ENCODE results near the gene TAS2R41.

TAS2R41 gene, protein sequence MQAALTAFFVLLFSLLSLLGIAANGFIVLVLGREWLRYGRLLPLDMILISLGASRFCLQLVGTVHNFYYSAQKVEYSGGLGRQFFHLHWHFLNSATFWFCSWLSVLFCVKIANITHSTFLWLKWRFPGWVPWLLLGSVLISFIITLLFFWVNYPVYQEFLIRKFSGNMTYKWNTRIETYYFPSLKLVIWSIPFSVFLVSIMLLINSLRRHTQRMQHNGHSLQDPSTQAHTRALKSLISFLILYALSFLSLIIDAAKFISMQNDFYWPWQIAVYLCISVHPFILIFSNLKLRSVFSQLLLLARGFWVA

DNA sequence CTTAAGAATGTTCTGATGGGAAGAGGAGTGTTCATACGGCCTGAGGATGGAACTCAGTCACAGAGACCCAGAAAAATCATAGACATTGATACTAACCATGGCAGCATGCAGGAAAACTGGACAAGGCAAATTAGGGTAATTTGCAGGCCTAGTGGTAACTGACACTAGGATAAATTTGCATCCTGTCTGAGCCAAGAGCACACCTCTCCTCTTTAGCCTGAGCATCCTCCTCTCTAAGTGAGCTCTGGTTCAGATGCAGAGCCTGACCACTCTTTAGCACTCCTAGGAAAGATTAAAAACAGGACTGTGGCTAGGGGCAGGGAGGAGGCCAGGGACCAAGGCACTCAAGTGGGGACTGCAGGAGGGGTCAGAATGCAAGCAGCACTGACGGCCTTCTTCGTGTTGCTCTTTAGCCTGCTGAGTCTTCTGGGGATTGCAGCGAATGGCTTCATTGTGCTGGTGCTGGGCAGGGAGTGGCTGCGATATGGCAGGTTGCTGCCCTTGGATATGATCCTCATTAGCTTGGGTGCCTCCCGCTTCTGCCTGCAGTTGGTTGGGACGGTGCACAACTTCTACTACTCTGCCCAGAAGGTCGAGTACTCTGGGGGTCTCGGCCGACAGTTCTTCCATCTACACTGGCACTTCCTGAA, at the start of gene TAS2R41:
Gene TAS2R41 (plus strand): TSS at position 373 of the 650 bp plus-strand sequence. CDS start 0 bp downstream, at position 373.
- no peak for DNase-seq

DNA sequence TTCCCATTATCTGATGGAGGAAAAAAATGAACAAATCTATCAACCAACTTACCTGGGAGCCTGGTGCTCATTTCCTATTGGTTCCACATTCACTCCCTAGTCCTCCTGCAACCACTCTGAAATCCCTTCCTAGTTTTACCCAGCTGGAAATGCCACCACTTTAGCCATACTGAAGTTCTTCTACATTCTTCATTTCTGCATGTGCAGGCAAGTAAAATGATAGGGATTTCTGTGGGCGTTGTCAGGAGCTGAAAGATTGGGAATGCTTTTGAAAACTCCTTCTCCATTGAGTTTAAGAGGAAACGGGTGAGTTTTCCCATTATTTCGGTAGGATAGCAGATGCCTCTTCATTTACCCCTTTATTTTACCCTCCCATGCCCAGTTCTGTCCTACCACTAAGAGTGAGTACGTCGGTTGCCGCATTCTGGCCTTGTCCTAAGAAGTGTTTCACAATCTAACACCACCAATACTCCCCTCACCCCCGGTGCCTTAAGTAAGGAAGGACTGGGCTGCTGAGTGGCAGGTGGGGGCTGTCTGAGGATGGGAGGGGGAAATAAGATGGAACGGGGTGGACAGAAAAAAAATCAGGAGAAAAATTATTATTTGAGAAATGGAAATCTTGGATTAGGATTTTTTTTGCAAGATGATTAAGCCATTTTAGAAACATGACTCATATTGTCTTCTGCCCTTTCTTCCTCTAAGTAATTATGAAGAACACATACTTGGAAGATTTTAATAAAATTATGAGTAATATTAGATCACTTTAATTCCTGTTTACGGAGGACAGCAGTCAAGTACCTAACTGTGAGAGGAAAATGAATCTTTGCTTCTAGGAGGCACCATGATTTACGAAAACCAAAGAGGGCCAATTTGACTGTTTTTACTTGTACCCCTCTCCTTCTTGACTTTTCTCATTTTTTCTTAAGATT, 47.6 kb upstream of the TAS2R41 start:
- DNase-seq = no peak

DNA sequence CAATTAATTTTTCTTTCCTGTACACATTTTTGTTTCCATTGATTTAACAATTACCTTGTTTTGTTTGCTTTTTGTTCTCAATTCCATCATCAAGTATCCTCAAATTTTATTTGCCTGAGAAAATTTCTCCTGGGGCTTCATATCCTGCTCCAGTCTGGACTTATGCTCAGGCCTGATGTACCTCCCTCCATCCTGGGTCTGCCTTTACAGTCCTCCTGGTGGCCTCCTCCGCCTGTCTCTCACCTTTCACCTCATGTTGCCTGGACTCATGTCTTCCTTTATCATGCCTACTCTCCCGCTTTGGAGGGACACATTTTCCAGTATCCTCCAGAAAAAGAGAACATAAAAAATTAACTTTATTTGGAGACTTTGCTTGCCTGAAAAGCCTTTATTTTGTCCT, 46.6 kb upstream of the TAS2R41 start:
- DNase-seq = no peak

DNA sequence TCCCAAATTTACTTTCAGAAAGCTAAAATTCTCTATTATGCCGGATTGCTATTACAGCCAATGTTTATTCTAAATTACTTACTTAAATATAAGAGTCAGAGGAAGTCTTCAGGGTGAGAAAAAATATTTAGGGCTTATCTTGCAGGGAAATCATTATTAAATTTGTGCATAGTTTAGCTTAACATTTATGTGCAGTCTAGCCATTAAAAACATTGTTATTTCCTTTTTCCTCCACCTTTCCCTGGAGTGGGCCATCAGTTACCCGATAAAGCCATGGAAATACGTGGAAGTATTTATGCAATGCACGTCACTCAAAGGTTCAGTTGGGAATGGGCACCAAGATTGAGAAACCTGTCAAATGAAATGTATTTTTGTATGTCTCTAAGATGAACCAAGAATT, 43.9 kb upstream of the TAS2R41 start:
- no peak for DNase-seq

DNA sequence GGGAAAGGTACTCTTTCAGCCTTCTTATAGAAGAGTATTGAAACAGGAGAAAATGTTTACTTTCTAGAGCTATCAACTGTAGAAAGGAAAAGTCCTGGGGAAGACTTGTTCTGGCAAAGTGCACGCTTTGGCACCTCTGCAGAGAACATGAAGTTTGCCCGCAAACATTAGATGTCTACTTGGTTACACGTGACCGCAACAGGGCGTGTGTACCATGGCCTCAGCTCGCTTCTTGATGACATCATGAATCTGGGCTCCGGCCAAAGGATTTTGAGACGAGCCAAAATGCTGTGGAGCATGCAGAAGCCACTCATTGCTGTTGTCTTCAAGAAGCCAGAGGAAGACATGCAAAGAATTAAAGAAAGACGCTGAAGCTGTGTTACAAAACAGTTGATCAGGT, 43.0 kb upstream of the TAS2R41 start:
- peak; percentile 8 to 69 for DNase-seq

DNA sequence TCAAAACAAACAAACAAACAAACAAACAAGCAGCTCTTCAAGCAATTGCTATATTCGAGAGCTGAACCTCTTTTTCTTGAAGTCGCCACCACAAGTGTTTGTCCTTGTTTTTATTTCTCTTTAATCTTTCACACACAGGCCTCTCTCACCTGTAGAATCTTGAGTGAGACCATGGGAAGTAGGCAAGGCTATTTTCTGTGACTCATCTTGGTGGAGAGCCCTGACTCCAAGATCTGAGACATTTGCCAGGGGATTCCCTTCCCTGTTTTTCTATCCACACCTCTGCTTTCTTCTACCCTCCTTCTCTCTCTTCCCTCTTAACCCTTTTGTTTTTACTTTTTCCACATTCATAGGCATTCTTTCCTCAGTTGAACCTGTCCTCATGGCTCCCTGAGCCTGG, 42.4 kb upstream of the TAS2R41 start:
- no peak for DNase-seq

DNA sequence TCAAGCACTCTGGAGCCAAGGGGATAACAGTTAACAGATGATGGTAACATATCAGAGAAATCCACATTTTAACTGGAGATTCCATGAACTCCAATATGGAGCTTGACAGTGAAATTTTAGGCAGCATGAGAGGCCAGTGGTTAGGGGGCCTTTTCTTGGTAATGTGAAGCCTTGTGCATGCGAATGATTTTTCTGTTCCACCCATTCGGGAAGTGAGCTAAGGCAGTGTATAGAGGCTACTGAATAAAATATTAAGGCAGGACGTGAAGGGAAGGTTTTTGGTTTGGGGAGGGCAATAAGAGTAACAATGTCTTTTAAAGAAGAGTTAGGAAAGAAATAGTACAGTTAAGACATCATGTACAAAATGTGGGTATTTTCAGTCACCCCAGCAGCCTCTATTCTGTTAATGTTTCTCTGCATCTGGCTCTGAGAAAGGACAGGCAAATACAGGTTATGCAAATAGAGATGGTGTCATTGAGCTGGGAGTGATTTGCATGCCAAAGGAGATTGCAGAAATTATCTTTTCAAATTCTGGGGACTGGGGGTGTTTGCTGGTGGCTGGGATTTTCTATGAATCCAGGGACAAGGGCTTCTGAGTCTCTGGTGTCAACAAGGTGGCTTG, 41.2 kb upstream of the TAS2R41 start:
- no peak for DNase-seq

DNA sequence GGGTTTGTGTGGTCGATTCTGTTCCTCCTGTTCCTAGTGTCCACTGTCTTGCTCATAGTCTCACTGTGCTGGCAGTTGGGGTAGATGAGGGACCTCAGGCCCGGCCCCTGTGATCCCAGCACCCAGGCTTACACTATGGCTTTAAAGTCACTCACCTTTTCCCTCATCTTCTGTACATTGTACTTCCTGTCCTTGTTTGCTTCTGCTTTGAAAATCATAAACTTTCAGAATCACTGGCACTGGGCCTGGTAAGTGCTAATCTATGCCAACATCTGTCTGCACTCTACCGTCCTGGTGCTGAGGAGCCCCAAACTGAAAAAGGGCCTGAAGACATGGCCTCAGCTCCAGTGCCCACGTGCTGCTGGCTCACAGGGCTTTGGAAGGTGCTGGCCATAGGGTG, 40.1 kb upstream of the TAS2R41 start:
- no peak for DNase-seq

DNA sequence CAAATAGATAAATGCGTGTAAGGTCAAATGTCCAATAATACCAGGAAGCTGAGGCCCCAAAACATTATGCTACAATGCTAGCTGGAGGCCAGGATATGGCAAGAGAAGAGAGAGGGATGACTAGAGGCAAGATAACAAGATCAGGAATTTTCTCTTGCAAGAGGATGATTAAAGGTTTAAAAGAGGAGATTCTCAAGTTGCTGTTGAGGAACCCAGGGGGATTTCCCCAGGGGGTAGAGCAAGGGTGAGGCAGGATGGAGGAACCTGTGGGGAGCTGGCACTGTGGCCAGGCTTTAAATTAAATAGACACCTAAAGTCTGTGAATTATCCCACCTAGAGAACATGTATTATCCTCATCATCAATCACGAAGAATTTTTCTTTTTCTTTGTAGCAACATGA, 37.8 kb upstream of the TAS2R41 start:
- no peak for DNase-seq

DNA sequence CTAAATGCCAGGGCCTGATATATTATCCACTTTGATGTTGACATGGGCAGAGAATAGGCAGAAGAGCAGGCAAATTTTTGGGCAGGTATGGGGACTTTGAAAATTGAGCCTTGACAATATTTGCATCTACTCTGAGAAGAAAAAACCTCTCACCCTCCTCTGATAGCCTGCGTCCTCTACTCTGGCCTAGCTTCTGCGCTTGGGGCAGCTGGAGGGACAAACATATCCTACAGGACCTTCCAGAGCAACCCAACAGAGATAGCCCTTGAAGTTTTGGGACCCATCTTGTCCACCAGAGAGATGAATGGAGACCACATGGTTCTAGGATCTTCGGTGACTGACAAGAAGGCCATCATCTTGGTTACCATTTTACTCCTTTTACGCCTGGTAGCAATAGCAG, 34.5 kb upstream of the TAS2R41 start, which contains the start of gene TAS2R60:
Gene TAS2R60 (plus strand): TSS at position 301 of the 400 bp plus-strand sequence. CDS start 0 bp downstream, at position 301.
- no peak for DNase-seq

DNA sequence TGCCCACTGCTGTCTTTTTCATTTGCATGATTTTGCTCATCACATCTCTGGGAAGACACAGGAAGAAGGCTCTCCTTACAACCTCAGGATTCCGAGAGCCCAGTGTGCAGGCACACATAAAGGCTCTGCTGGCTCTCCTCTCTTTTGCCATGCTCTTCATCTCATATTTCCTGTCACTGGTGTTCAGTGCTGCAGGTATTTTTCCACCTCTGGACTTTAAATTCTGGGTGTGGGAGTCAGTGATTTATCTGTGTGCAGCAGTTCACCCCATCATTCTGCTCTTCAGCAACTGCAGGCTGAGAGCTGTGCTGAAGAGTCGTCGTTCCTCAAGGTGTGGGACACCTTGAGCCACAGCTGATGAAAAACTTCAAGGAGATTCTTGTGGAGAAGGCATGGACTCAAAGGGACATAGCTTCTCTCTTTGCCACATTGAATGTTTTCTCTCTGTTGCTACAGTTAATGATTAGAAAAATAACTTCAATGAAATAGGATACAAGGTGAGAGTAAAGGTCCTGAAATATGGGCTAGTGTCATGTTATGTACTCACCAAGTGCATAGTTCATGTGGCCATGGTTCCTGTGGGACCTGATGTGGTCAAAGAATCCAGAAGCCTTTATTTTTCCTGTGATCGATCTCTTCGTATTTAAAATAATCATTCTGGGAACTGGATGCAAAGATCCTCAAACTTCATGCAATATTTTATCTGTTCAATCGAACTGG, 33.5 kb upstream of the TAS2R41 start:
- no peak for DNase-seq

DNA sequence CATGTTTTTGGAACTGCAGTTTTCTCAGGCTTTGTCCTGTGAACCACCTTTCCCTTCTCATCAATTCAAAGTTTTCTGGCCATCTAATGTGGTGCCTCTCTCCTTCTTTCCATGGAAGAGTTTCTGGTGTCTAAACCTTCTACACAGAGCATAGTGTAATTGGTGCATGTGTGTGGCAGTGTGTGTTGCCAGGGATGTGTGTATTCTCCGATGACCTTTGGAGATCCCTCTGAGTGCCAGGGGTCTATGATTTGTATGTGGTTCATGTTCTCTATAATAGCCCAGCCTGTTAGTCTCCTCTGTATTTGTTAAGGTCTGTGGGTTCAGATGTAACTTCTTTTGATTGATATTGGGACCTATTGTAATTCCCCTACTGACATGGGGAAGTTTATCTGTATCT, 32.9 kb upstream of the TAS2R41 start:
- no peak for DNase-seq

DNA sequence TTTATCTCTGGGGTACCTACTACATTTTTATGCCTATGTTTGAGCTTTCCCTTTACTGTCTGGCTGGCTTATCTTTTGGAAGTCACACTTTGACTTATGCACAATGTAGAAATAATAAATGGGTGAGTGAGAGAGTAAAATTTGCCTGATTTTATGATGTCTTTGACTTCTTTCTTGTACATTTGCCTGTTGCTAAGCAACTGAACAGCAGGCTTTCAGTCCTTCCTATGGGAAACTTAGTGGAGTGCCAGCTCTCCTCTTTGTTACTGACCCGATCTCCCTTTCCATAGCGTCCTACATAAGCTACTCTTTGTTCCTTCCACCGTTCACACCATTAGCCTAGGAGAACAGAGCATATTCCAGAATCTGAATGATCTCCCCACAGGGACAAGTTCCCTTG, 30.2 kb upstream of the TAS2R41 start:
- no peak for DNase-seq

DNA sequence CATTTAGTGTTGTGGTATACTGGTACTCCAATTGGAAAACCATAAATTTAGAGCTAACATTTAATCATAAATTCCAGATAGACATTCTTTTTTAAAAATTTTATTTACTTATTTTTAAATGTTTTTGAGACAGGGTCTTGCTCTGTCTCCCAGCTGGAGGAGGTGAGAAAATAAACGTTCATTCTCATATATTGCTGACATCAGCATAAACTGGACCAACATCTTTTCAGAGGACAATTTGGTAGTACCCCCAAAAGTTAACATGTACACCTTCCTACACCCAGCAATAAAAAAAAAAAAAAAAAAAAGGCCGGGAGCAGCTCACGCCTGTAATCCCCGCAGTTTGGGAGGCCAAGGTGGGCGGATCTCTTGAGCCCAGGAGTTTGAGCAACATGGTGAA, 29.2 kb upstream of the TAS2R41 start:
- no peak for DNase-seq

DNA sequence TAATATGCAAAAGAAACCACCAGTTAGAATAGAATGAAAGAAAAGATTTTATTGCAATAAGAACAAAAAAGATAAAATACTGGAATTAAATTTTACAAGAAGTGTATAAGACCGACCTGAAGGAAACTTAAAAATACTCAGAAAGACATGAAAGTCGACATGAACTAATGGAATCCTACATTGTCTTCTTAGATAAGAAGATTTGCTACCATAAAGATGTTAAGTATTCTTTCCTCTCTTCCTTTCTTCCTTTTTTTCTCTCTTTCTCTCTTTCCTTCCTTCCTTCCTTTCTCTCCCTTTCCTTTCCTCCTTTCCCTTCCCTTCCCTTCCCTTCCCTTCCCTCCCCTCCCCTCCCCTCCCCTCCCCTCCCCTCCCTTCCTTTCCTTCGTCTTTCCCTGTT, 27.9 kb upstream of the TAS2R41 start:
- DNase-seq = no peak

DNA sequence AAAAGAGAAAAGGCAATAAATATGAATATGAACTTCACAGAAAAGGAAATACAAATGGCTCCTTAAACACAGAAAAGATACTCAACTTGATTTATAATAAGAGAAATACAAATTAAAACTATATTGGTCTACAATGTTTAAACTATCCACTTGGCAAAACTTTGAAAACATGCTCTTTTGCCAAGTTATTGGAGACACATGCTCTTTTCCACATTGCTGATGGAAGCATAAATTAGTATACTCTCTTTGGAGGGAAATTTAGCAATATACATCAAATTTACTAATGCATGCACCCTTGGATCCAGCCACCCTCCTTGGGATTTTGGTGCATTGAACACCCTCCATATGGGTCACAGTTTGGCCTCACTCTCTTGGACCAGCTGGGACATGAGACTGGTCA, 26.6 kb upstream of the TAS2R41 start:
- no peak for DNase-seq

DNA sequence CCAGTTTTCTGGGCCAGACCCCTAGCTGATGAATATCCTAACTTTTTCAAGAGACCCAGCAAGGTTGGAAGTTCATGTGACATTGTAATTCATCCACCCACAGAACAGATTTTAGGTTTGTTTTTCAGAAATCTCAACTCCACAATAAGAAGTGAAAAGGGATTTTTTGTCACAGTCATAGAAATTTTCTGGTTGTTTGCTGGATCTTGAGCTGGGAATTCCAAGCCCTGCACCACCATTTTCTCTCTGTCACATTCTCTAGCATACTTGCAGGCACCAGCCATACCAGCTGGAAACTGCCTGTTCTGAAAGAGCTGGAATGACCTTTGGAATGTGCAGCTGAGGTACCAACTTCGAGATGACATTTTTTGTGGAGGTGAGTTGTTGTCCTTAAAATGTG, 25.9 kb upstream of the TAS2R41 start:
- no peak for DNase-seq

DNA sequence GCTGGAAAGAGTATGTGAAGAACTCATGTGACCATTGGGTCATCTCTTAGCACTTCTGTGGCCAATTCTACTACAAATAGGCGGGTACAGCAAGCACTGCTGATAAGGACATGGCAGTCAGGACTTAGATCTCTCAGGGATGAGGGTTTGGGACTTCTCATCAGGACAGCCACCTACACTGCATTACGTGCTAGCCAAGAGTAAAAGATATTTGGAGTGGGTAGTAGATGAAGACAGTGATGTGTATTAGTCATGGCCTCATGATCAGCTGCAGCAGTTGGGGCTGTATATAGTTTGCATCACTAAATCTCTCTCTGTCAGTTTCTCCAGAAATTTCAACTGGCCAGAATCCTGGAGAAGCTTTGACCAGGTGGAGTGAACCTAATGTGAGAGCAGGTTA, 25.2 kb upstream of the TAS2R41 start:
- DNase-seq = no peak

DNA sequence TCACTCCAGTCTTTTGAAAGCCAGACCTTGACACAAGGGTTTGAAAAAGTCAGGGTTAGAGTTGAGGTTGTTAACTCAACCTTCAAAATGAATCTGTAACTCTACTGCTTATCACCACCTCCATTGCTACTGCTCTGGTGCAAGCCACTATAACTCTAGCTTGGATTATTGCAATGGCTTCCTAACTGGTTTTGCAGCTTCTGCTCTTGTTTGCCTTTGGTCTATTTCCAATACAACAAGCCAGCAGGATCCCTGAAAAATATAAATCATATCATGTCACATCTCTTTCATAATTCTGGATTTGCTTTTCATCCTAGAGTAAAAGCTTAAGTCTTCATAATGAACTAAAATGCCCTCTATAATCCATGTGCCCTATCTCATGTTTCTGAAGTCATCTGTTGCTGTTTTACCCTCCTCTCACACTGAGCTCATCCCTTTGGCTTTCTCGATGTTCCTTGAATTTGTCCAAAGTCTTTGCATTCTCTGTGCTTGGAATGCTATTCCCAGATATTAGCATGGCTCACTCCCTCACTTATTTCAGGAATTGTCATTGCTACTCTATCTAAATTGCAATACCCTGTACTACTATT, 23.5 kb upstream of the TAS2R41 start:
- DNase-seq = no peak

DNA sequence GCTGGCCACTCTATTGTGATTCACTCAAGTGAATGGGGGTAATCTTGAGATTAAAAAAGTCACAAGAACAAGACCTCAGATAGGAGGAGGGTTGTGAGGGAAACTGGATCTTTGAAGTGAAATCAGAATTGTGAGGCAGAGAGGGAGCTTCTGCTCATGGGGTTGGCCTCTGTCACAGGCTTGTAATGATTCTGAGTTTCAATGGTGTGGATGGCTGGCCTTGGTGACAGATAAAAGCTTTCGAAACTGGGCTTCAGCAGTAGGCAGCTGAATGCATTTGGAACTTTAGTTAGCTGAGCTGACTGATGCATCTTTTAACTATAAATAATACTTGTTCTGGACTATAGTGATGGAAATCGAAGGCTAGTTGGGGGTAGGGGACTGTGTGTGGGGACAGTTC, 22.2 kb upstream of the TAS2R41 start:
- no peak for DNase-seq

DNA sequence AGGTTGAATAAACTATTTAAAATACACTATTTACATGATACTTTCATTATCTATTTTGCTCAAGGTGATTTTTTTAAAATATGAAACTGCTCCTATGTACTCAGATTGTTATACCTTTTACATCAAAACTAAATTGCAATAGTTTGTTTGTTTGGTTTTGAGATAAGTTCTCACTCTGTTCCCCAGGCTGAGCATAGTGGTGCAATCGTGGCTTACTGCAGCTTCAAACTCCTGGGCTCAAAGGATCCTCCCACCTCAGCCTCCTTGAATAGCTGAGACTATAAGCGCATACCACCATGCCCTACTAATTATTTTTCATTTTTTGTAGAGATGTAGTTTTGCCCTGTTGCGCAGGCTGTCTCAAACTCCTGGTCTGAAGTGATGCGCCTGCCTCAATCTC, 21.7 kb upstream of the TAS2R41 start:
- no peak for DNase-seq

Data from NCI-H446 (cell line).